Left hindlimb (tissue), 1 donor: Measurements from ENCODE around the gene LRRC1.

ENCODE experiments used
- DNase-seq: peaks from one replicate; pipeline ENCODE4 v3.0.0-alpha.2; 2018

Gene LRRC1

DNA sequence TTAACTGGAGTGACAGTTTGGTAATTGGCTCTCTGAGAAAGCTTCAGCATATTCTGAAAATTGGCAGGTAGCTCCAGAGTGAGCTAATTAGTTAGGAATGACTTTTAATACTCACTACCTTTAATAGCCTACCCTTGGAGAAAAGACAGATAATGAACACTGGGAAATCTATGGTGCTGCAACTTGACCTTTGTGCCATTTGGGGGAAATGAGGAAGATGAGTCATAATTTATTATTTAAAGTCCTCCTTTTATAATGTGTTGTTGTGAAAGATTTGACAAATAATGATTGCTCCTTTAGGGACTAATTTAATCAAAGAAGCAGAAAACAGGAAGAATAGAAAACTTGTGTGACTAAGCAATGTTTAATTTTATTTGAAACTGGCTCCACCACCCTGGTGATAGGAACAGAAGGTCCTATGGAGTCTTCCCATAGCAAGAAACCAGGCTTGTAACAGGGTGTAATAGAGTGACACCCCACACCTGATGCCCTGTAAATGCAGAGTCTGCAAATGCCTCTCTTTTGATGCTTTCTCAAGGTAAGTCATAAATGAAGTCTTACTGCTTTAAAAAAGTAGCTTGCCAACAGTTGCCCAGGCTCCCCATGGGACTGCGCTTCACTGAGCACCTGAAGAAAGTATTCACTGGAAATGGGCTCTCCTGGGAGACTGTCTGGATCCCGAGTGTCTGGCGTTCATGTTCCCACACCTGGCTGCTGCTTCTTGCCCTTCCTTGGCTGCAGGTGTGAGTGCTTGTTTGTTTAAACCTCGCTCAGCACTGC is 134.4 kb downstream of the LRRC1 start:
- no peak for DNase-seq

DNA sequence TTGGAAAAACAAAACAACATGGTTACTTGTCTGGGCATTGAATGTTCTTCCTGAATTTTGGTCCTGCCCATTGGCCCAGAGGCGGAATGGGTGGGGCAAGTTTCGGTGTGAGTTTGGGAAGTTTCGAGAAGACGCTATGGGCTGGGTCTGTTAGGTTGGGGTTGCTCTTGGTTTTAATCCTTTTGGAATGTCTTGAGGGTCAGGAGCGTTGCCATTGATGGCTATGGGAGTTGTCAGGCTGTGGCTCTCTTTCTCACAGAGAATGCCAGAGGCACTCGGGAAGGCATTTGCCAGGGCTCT is 135.0 kb downstream of the LRRC1 start:
- DNase-seq: no peak

DNA sequence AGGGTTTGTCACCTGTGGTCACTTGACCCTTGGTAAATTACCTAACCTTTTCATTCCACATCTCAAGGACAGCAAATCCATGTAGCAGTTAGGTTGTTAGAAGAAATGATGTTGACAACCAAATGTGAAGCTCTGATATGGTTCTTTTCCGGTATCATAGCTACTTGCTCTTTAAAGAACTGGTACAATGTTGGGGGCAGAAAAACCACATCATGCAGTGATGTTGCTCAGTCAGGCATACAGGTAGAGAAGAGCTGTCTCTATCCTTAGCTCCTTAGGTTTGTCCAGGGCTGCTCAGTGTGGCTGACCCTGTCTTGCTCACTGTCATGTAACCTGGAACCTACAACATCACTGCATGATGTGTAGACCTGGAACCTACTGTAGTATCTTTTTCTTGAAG is 135.5 kb downstream of the LRRC1 start:
- DNase-seq: no peak

DNA sequence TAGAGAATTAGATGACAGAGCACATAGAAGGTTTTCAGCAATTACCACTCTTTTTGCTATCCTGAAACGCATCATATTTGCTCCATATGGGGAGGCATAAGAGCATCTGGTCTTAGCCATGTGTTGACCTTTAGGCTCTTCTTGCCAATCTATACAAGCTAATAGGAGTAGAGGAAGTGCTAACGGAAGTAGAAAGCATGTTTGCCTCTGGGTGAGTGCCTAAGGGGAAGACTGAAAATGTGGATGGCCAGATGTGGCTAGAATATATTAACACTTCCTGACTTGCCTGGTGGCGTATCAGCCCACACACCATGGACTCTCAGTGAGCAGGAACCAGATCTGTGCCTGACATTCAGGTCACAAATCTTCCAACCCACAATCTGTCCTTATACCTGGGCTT is 136.3 kb downstream of the LRRC1 start:
- no peak for DNase-seq

GRCh38 chr6:53932516-53932915 is 137.7 kb downstream of the LRRC1 start:
- no peak for DNase-seq

DNA sequence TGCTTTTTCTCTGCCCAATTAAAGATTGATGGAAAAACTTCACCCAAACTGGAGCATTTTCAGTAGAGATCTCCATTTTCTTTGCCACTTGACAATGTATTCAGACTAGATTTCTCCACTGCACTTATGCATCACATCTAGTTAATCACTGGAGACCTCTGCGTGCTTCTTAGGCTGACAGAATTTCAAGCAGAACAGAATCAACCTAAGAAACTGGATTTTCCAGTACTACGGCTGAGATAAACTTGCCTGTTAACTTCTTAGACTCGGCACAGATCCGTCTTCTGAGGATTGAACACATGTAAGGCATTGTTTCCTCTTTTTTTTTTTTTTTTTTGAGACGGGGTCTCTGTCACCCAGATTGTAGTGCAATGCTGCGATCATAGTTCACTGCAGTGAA is 139.2 kb downstream of the LRRC1 start:
- DNase-seq: no peak

- no peak for DNase-seq
Measured at GRCh38 chr6:53937461-53937860, 142.7 kb downstream of the LRRC1 start.

- no peak for DNase-seq
Measured at GRCh38 chr6:53938810-53939209, 144.0 kb downstream of the LRRC1 start.

- DNase-seq: no peak
Measured at GRCh38 chr6:53939830-53940229, 145.0 kb downstream of the LRRC1 start.

DNA sequence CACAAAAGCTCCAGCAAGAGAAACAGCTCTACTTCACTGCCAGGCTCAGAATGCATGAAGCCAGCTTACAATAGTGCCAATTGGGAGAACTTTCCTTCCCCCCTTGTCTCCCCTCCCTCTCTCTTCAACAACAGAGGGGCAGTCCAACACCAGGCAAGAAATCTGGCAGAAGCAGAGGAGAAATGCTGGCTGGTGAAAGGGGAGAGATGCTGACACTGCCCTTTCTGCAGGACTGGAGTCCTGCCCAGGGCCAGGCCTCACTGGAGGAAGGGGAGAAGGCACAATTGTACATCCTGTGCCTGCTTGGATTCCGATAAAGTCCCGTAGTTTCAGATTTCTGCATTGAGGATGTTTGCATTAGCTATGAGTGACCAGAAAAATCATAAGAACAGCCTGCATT is 148.6 kb downstream of the LRRC1 start:
- peak; percentile 79 for DNase-seq

- no peak for DNase-seq
Measured at GRCh38 chr6:53944091-53944490, 149.3 kb downstream of the LRRC1 start.

GRCh38 chr6:53944543-53944942 is 149.7 kb downstream of the LRRC1 start:
- no peak for DNase-seq

DNA sequence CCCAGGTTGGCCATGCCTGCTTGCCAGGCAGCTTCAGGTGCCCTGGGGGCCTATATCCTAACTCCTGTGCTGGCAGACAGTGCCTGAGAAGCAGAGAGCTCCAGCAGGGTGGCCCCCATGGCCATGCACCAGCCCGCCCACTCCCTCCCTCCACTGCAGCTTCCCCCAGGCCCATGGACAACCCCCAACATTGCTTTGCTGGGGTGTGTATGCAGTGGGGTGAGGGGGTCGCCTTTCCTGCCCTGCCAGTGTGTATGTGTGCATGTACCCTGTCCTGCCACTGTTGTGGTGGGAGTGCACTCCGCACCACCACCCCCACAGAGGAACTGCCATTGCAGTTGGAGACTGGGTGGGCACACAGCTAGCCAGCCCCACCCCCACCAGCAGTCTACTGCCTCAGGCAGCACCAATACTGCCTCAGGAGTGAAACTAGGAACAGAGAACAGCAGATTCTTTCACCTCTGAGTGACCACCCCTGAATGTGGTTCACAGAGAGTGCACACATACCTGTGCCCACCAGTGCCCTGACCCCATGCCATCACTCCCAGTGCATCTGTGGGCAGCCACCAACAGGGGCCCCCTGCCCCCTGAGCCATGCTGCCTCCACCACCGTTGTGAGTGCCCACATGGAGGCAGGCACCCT is 151.1 kb downstream of the LRRC1 start:
- DNase-seq: no peak

DNA sequence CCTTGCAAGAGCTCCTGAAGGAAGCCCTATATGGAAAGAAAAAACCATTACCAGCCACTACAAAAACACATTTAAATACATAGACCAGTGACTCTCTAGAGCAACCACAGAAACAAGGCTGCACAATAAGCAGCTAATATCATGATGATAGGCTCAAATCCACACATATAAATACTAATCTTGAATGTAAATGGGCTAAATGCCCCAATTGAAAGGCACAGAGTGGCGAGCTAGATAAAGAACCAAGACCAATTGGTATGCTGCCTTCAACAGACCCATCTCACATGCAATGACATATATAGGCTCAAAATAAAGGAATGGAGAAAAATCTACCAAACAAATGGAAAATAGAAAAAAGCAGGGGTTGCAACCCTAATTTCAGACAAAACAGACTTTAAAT is 153.0 kb downstream of the LRRC1 start:
- DNase-seq: no peak

GRCh38 chr6:53951383-53951782 is 156.6 kb downstream of the LRRC1 start:
- DNase-seq: no peak

DNA sequence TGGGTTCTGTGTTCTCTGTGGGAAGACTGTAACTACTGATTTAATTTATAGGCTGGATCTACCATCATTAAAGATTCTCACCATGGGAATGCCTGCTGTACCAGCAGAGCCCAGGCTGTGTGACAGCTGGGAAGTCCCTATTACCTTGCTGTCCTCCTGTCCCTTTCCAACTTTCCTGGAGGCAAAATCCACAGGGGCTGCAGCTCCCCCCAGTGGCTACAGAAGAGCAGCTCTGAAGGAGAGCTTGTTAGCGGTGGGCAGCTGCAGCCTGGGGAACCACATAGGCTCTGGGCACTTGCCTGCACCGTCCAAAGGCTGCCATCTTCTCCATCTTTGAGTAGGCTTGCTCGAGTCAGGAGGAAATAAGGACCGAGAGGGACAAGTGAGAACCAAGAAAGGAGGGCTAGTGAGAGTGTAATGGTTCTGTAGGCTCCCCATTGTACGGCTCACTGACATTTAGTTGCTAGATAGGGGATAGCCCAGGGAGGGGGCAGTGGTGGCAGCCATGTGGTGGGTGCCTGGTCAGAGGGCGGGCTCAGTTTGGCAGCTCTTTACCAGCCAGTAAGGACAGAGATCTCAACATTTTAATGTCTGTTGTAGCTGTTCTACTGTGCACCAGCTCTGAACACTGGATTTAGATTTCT is 161.4 kb downstream of the LRRC1 start:
- DNase-seq: peak; percentile 83

DNA sequence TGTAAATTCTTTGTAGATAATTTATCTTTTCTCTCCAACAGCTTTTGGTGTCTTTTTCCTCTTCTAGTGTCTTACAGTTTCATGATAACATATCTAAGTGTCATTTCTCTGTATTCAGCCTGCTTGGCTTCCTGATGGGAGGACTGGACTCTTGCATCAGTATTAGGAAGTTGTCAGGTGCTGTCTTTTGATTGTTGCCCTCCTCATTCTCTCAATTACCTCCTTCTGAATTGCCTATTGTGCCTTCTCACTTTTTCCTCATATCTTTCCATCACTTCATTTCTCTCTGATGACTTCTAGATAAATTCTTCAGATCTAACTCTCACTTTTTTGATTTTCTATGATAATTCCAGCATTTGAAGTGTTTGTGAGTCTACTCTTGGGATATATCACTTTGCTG is 162.0 kb downstream of the LRRC1 start:
- no peak for DNase-seq

DNA sequence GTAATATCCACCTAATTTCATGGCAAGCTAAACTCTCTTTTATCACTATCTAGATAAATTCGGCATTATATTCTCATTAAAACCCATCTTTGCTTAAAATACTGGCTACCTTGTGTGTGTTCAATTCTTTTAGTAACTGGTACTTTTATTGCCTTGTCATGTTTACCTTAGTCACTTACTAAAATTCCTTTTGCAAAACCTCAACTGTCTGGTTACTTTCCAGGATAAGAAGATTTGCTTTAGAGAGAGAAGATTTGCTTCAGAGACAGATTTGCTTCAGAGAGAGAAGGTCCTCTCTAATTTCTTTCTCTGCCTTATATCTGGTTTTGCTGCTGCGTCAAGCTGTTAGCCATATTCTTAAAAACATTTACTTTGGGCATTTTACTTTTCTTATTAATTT is 164.9 kb downstream of the LRRC1 start:
- DNase-seq: no peak

- no peak for DNase-seq
Measured at GRCh38 chr6:53960311-53960710, 165.5 kb downstream of the LRRC1 start.

DNA sequence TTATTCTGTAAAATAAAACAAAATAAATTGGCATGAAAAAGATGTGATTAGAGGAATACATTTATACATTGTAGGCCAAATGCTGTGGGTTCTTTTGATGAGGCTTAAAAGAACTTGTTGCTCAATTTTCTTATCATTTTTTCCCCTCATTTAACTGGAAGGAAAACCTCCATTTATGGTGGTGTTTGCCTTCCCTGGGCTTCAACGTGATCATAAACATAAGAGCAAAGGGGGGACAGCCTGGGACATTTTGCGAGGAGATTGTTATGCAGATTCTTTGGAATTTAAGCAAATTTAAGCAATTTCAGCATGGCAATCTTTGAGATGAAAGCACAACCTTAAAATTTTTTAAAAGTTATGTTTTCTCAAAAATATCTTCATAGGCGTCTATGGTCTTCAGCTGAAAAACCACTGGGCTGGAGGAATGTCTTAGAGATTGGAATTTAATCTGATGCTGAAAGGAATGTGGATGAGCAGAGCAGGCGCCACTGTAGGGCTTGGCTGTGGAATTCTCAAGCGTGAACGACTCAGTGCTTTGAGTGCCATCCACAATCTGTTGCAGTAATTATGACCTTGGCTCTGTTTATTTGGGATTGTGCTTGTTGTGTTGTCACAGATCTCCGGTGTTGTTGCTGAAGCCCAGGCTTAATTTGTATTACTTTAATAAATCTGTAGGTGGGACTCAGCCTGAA is 167.0 kb downstream of the LRRC1 start:
- no peak for DNase-seq

- DNase-seq: no peak
Measured at GRCh38 chr6:53962646-53963045, 167.8 kb downstream of the LRRC1 start.

DNA sequence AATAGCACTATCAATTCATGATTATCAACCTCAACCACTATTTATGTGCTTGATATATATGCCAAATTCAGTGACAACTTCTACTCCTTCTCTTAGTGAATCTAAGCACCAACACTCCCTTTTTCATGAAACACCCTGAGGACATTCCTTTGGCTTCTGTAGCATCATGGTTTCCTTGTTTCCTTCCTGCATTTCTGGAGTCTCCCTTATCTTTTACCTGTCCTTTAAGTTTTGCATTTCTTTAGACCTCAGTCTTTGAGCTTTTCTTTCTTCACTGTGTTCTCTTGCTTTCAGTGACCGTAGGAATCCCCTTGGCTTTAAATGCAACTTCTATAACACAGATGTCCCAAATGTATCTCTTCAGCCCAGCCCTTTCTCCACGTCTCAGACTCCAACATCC is 172.6 kb downstream of the LRRC1 start:
- DNase-seq: no peak
